ENCODE results near the gene DHX8. TPM values are rescaled to one million over a fixed set of nuclear protein-coding genes. Genes with fewer than 3 reads are reported as not detected.
A peak's percentile ranks its signal among the peaks of the same experiment; 100 is the strongest.

Gene DHX8
- total and polyA plus RNA-seq, 4 donors = 35.5 to 47.2 (median 37.7) TPM

- no peak overlapping the region for H3K27ac ChIP-seq (ENCODE audit: low read depth, low read length)
- peak overlapping the region; percentile 40 for H3K4me3 ChIP-seq (ENCODE audit: low read depth, low read length)
- no peaks in the 10 kb centered on the region for H3K9me3 ChIP-seq (ENCODE audit: control insufficient read depth, insufficient read depth, low read length)
- DNase-seq (ENCODE audit: low read depth in 4 of 6, low spot score in 6 of 6) = peak in 1 of 6 donors; percentile 34
- peaks cover 2% of the 10 kb centered on the region for H3K36me3 ChIP-seq (ENCODE audit: control insufficient read depth, insufficient read depth, low read length)
- H3K27me3 ChIP-seq (ENCODE audit: control insufficient read depth, insufficient read depth, low read length) = peaks cover 41% of the 10 kb centered on the region
- H3K4me1 ChIP-seq (ENCODE audit: control insufficient read depth, insufficient read depth, low read length) = peaks cover 58% of the 10 kb centered on the region
- WGBS (ENCODE audit: insufficient coverage) = 22% methylated on average over 2 of the region's 4 CpGs
These were observed 59.5 kb downstream of the DHX8 start for GRCh38 chr17:43543300-43543699.

GRCh38 chr17:43543771-43544575 is 60.2 kb downstream of the DHX8 start:
- WGBS (ENCODE audit: insufficient coverage) = 10% methylated on average over 2 of the region's 7 CpGs
- Histone ChIP-seq H3K36me3 (ENCODE audit: control insufficient read depth, insufficient read depth, low read length) (peaks cover 2% of the 10 kb centered on the region), H3K9me3 (ENCODE audit: control insufficient read depth, insufficient read depth, low read length) (no peaks in the 10 kb centered on the region), H3K4me3 (ENCODE audit: low read depth, low read length) (peak overlapping the region; percentile 40), H3K27me3 (ENCODE audit: control insufficient read depth, insufficient read depth, low read length) (peaks cover 41% of the 10 kb centered on the region), H3K4me1 (ENCODE audit: control insufficient read depth, insufficient read depth, low read length) (peaks cover 58% of the 10 kb centered on the region), H3K27ac (ENCODE audit: low read depth, low read length) (no peak overlapping the region)
- peak in 2 of 6 donors; percentile 46 to 74 for DNase-seq (ENCODE audit: low read depth in 4 of 6, low spot score in 6 of 6)

DNA sequence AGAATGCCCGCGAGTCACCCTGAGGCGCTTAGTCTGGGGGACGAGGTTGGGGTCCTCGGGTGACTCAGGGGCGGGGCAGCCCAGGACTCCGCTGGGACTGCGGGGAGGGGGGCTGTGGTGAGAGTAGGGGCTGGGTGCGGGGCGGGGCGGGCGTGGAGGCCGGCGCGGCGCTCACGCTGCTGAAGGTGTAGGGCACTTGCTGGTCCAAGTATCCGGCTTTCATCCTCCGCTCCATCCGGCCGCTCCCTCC is 61.5 kb downstream of the DHX8 start:
- peak overlapping the region; percentile 40 for H3K4me3 ChIP-seq (ENCODE audit: low read depth, low read length)
- WGBS (ENCODE audit: insufficient coverage) = 0% methylated on average over 19 of the region's 21 CpGs
- peaks cover 2% of the 10 kb centered on the region for H3K36me3 ChIP-seq (ENCODE audit: control insufficient read depth, insufficient read depth, low read length)
- H3K9me3 ChIP-seq (ENCODE audit: control insufficient read depth, insufficient read depth, low read length) = no peaks in the 10 kb centered on the region
- H3K27me3 ChIP-seq (ENCODE audit: control insufficient read depth, insufficient read depth, low read length) = peaks cover 41% of the 10 kb centered on the region
- peak overlapping the region; percentile 61 for H3K27ac ChIP-seq (ENCODE audit: low read depth, low read length)
- DNase-seq (ENCODE audit: low read depth in 4 of 6, low spot score in 6 of 6) = peak in 2 of 6 donors; percentile 41 to 42
- peaks cover 58% of the 10 kb centered on the region for H3K4me1 ChIP-seq (ENCODE audit: control insufficient read depth, insufficient read depth, low read length)

DNA sequence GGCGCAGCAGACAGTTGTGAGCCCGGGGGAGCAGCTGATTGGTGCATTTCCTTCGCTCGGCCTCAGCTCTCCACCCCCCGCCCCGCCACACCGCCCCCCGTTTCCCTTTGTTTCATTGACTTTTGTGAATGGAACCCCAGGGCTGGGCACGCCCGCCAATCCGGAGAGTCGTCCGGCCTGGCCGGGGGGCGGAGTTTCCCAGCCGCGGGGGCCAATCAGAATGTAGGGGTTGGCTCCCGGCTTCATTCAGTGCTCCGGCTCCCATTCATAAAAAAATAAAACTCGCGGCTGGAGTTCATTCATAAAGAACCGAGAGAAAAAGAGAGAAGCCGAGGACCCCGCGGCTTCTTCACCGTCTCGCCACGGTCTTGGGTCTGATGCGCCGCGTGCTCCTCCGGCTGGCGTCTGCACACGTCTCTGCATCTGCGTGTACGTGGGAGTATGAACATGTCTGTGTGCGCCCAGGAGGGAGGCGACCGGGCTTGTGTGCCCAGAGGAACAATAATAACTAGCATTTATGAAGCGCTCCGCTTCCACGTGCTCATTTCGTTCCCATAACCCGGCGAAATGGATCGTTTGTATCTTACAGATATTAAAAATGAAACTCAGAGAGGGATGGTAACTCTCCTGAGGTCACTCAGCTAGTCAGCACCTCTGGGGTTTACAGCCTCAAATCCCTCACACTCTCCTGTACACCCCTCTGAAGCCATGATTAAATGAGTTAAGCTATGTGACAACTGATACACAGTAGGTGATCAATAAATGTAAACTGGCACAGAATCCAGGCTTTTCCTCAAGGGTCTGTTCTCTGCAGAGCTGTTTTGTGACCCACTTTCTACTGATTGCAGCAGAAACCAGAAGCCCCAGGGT is 62.8 kb downstream of the DHX8 start, which contains the start of gene ETV4:
ETV4 (minus strand) TSS at position 22 of the 870 bp plus-strand sequence. CDS start 723 bp downstream, outside the sequence.
- H3K27ac ChIP-seq (ENCODE audit: low read depth, low read length) = peak within 1 kb of the TSS; percentile 61
- H3K36me3 ChIP-seq (ENCODE audit: control insufficient read depth, insufficient read depth, low read length) = no peaks in the 10 kb centered on the region
- peaks cover 41% of the 10 kb centered on the region for H3K27me3 ChIP-seq (ENCODE audit: control insufficient read depth, insufficient read depth, low read length)

GRCh38 chr17:43547189-43547550 is 63.4 kb downstream of the DHX8 start:
- H3K9me3 ChIP-seq (ENCODE audit: control insufficient read depth, insufficient read depth, low read length) = no peaks in the 10 kb centered on the region
- no peaks in the 10 kb centered on the region for H3K36me3 ChIP-seq (ENCODE audit: control insufficient read depth, insufficient read depth, low read length)
- no peak overlapping the region for H3K27ac ChIP-seq (ENCODE audit: low read depth, low read length)
- DNase-seq (ENCODE audit: low read depth in 4 of 6, low spot score in 6 of 6) = no peak
- WGBS (ENCODE audit: insufficient coverage) = 67% methylated on average over 1 of the region's 2 CpGs
- peaks cover 40% of the 10 kb centered on the region for H3K27me3 ChIP-seq (ENCODE audit: control insufficient read depth, insufficient read depth, low read length)
- H3K4me1 ChIP-seq (ENCODE audit: control insufficient read depth, insufficient read depth, low read length) = peaks cover 45% of the 10 kb centered on the region
- H3K4me3 ChIP-seq (ENCODE audit: low read depth, low read length) = no peak overlapping the region

More for the DNA sequence above, 62.8 kb downstream of the DHX8 start, which contains the start of gene ETV4:
- peak within 1 kb of the TSS; percentile 40 for H3K4me3 ChIP-seq (ENCODE audit: low read depth, low read length)
- peak; percentile 69 to 99 (median 91) for DNase-seq (ENCODE audit: low read depth in 4 of 6, low spot score in 6 of 6)
- 0% methylated on average over 31 of the region's 46 CpGs for WGBS (ENCODE audit: insufficient coverage)
- H3K4me1 ChIP-seq (ENCODE audit: control insufficient read depth, insufficient read depth, low read length) = peaks cover 46% of the 10 kb centered on the region
- H3K9me3 ChIP-seq (ENCODE audit: control insufficient read depth, insufficient read depth, low read length) = no peaks in the 10 kb centered on the region

GRCh38 chr17:43547659-43548256 is 64.0 kb downstream of the DHX8 start:
- Histone ChIP-seq H3K4me1 (ENCODE audit: control insufficient read depth, insufficient read depth, low read length) (peaks cover 43% of the 10 kb centered on the region), H3K4me3 (ENCODE audit: low read depth, low read length) (no peak overlapping the region), H3K36me3 (ENCODE audit: control insufficient read depth, insufficient read depth, low read length) (no peaks in the 10 kb centered on the region), H3K27me3 (ENCODE audit: control insufficient read depth, insufficient read depth, low read length) (peaks cover 34% of the 10 kb centered on the region), H3K27ac (ENCODE audit: low read depth, low read length) (no peak overlapping the region), H3K9me3 (ENCODE audit: control insufficient read depth, insufficient read depth, low read length) (no peaks in the 10 kb centered on the region)
- DNase-seq (ENCODE audit: low read depth in 4 of 6, low spot score in 6 of 6) = peak in 1 of 6 donors; percentile 31

GRCh38 chr17:43548689-43549379 is 65.1 kb downstream of the DHX8 start:
- no CpG with 5 or more reads among the region's 3 CpGs for WGBS (ENCODE audit: insufficient coverage)
- no peak for DNase-seq (ENCODE audit: low read depth in 4 of 6, low spot score in 6 of 6)
- Histone ChIP-seq H3K4me3 (ENCODE audit: low read depth, low read length) (no peak overlapping the region), H3K27me3 (ENCODE audit: control insufficient read depth, insufficient read depth, low read length) (peaks cover 29% of the 10 kb centered on the region), H3K4me1 (ENCODE audit: control insufficient read depth, insufficient read depth, low read length) (peaks cover 36% of the 10 kb centered on the region), H3K27ac (ENCODE audit: low read depth, low read length) (no peak overlapping the region), H3K9me3 (ENCODE audit: control insufficient read depth, insufficient read depth, low read length) (no peaks in the 10 kb centered on the region), H3K36me3 (ENCODE audit: control insufficient read depth, insufficient read depth, low read length) (no peaks in the 10 kb centered on the region)

GRCh38 chr17:43549496-43549895 is 65.7 kb downstream of the DHX8 start:
- Histone ChIP-seq H3K4me1 (ENCODE audit: control insufficient read depth, insufficient read depth, low read length) (peaks cover 29% of the 10 kb centered on the region), H3K9me3 (ENCODE audit: control insufficient read depth, insufficient read depth, low read length) (no peaks in the 10 kb centered on the region), H3K36me3 (ENCODE audit: control insufficient read depth, insufficient read depth, low read length) (no peaks in the 10 kb centered on the region), H3K27ac (ENCODE audit: low read depth, low read length) (no peak overlapping the region), H3K4me3 (ENCODE audit: low read depth, low read length) (no peak overlapping the region), H3K27me3 (ENCODE audit: control insufficient read depth, insufficient read depth, low read length) (peaks cover 24% of the 10 kb centered on the region)
- WGBS (ENCODE audit: insufficient coverage) = 67% methylated on average over 3 of the region's 5 CpGs
- no peak for DNase-seq (ENCODE audit: low read depth in 4 of 6, low spot score in 6 of 6)

GRCh38 chr17:43550754-43551153 is 67.0 kb downstream of the DHX8 start:
- Histone ChIP-seq H3K4me1 (ENCODE audit: control insufficient read depth, insufficient read depth, low read length) (peaks cover 17% of the 10 kb centered on the region), H3K27ac (ENCODE audit: low read depth, low read length) (no peak overlapping the region), H3K36me3 (ENCODE audit: control insufficient read depth, insufficient read depth, low read length) (no peaks in the 10 kb centered on the region), H3K27me3 (ENCODE audit: control insufficient read depth, insufficient read depth, low read length) (peaks cover 17% of the 10 kb centered on the region), H3K4me3 (ENCODE audit: low read depth, low read length) (no peak overlapping the region), H3K9me3 (ENCODE audit: control insufficient read depth, insufficient read depth, low read length) (no peaks in the 10 kb centered on the region)
- 87% methylated on average over 3 of the region's 4 CpGs for WGBS (ENCODE audit: insufficient coverage)
- DNase-seq (ENCODE audit: low read depth in 4 of 6, low spot score in 6 of 6) = no peak

All from spinal cord (tissue), 10 donors.